CD4-positive, alpha-beta T cell (primary cell): Measurements from ENCODE around the gene IL19. TPM values are rescaled to one million over a fixed set of nuclear protein-coding genes. Genes with fewer than 3 reads are reported as not detected.

Experiments used
- ATAC-seq: fragments of 200-7000 bp; cut with Tn5 transposase; one replicate; pipeline ENCODE4 v1.10.0; 2022; ENCODE audit warnings: mild to moderate bottlenecking; ENCODE audit not compliant: poor library complexity
- CTCF ChIA-PET: fragments of 350-600 bp; sonication (Branson Sonifier 250); formaldehyde crosslinking; loops from one replicate; lab custom pipeline; 2021; ENCODE audit warnings: antibody characterized with exemption, inconsistent platforms; lab: Charles Lee
- POLR2A ChIA-PET: fragments of 350-600 bp; sonication (Branson Sonifier 250); formaldehyde crosslinking; loops from one replicate; lab custom pipeline; 2021; ENCODE audit warnings: antibody characterized with exemption, inconsistent platforms; lab: Charles Lee
- DNase-seq, 14 experiments: peaks; one replicate each; pipeline ENCODE4 v3.0.0-alpha.2; 2013 to 2020; ENCODE audit warnings: mixed read lengths in 2 of 14
- H3K27ac ChIP-seq, 2 donors: one replicate each; pipeline versions ENCODE4 v1.5.1 to v1.7.0; 2013; ENCODE audit warnings: low read length in 2 of 2, low read depth in 1 of 2, mild to moderate bottlenecking in 1 of 2
- H3K27me3 ChIP-seq, 2 experiments: 1 replicate in 1 of 2; 2 replicates in 1 of 2; pipeline versions ENCODE4 v1.6.1 to v1.7.0; 2013; ENCODE audit warnings: low read length in 2 of 2, control low read depth in 1 of 2, mild to moderate bottlenecking in 1 of 2, moderate library complexity in 1 of 2; ENCODE audit not compliant: insufficient read depth in 2 of 2, control insufficient read depth in 1 of 2
- H3K36me3 ChIP-seq: one replicate; pipeline ENCODE4 v1.6.1; 2013; ENCODE audit warnings: low read length, control low read depth; ENCODE audit not compliant: insufficient read depth
- H3K4me1 ChIP-seq: one replicate; pipeline ENCODE4 v1.6.1; 2013; ENCODE audit warnings: low read length, control low read depth; ENCODE audit not compliant: insufficient read depth
- H3K4me3 ChIP-seq: one replicate; pipeline ENCODE4 v1.5.1; 2013; ENCODE audit warnings: mild to moderate bottlenecking, low read length, moderate library complexity
- H3K9me3 ChIP-seq, 2 experiments: 1 replicate in 1 of 2; 2 replicates in 1 of 2; pipeline versions ENCODE4 v1.6.1 to v1.7.0; 2013; ENCODE audit warnings: low read length in 2 of 2, mild to moderate bottlenecking in 2 of 2, control low read depth in 1 of 2, moderate library complexity in 1 of 2; ENCODE audit not compliant: control insufficient read depth in 1 of 2, insufficient read depth in 1 of 2
- H3K27ac Mint-ChIP-seq: one replicate; pipeline ENCODE4 v1.8.0; 2020; ENCODE audit warnings: mixed read lengths
- H3K27me3 Mint-ChIP-seq: one replicate; pipeline ENCODE4 v1.8.0; 2021; ENCODE audit warnings: mixed read lengths
- H3K36me3 Mint-ChIP-seq: one replicate; pipeline ENCODE4 v1.8.0; 2021; ENCODE audit warnings: low read depth, mixed read lengths
- H3K4me1 Mint-ChIP-seq: one replicate; pipeline ENCODE4 v1.8.0; 2021; ENCODE audit warnings: low read depth, mixed read lengths
- H3K4me3 Mint-ChIP-seq: one replicate; pipeline ENCODE4 v1.8.0; 2020; ENCODE audit warnings: mild to moderate bottlenecking, mixed read lengths
- H3K9me3 Mint-ChIP-seq: one replicate; pipeline ENCODE4 v1.8.0; 2020; ENCODE audit warnings: mixed read lengths
- CTCF ChIP-seq: fragments of 200-600 bp; IDR thresholded peaks from one replicate; pipeline ENCODE4 v1.8.0; 2022; ENCODE audit warnings: antibody characterized with exemption, mild to moderate bottlenecking
- intact Hi-C, 2 experiments: fragments of 100-400 bp; cut with DNase I in 1 of 2; cut with micrococcal nuclease in 1 of 2; formaldehyde crosslinking; loops; one replicate each; pipeline versions ENCODE4 v1.15.1 to v1.9.0; 2023 to 2025; cut with DNase I, micrococcal nuclease
- total RNA-seq, 174 experiments: library from RNA in 2 of 174; stranded (reverse) in 2 of 174; gene quantifications; one replicate each; pipeline ENCODE4 v1.2.3 and lab custom pipeline; 2021 to 2026

IL19 gene
- total RNA-seq, 2 experiments from 2014 or later, result not detected

GRCh38 chr1:206882555-206882954 is 112.0 kb downstream of the IL19 start:
- Histone ChIP-seq H3K4me1 (no peaks in the 10 kb centered on the region), H3K36me3 (no peaks in the 10 kb centered on the region), H3K27ac (no peak overlapping the region), H3K4me3 (no peak overlapping the region), H3K9me3 (peaks cover 0 to 9% of the 10 kb centered on the region in 2 experiments), H3K27me3 (no peaks in the 10 kb centered on the region)
- Mint-ChIP-seq H3K9me3 (peaks cover 10% of the 10 kb centered on the region), H3K27ac (no peak overlapping the region), H3K4me3 (no peak overlapping the region), H3K4me1 (no peaks in the 10 kb centered on the region), H3K27me3 (no peaks in the 10 kb centered on the region), H3K36me3 (peaks cover 14% of the 10 kb centered on the region)
- intact Hi-C loops, result no loop called here
- peak; percentile 29 for TF ChIP-seq CTCF
- POLR2A ChIA-PET, result no interaction called here
- CTCF ChIA-PET, result no interaction called here
- DNase-seq (no peak), ATAC-seq (no peak)

GRCh38 chr1:206883160-206883559 is 112.6 kb downstream of the IL19 start:
- no peak overlapping the region for H3K4me3 ChIP-seq
- CTCF ChIA-PET, result interaction anchor here (0.9 kb wide), 1 partner anchor 50 kb away, joined by 3 read pairs; no protein-coding TSS in a partner anchor
- intact Hi-C loops, result no loop called here

GRCh38 chr1:206883876-206884275 is 113.3 kb downstream of the IL19 start:
- Mint-ChIP-seq H3K9me3 (peaks cover 4% of the 10 kb centered on the region), H3K27me3 (no peaks in the 10 kb centered on the region), H3K4me1 (peaks cover 5% of the 10 kb centered on the region), H3K27ac (no peak overlapping the region), H3K36me3 (peaks cover 7% of the 10 kb centered on the region), H3K4me3 (no peak overlapping the region)
- no peak for TF ChIP-seq CTCF
- ChIA-PET POLR2A (interaction anchor here (0.8 to 2.0 kb wide), 8 partner anchors 11 to 149 kb away, joined by 3 to 8 read pairs (median 4); partner anchors contain the start of gene FCMR), CTCF (interaction anchor here (0.8 to 0.9 kb wide), 2 partner anchors 19 to 50 kb away, joined by 3 read pairs; no protein-coding TSS in a partner anchor)
- intact Hi-C loops, result no loop called here
- DNase-seq (no peak), ATAC-seq (no peak)
- Histone ChIP-seq H3K4me1 (no peaks in the 10 kb centered on the region), H3K36me3 (no peaks in the 10 kb centered on the region), H3K27ac (no peak overlapping the region), H3K9me3 (no peaks in the 10 kb centered on the region), H3K4me3 (no peak overlapping the region), H3K27me3 (no peaks in the 10 kb centered on the region)

More at GRCh38 chr1:206883160-206883559, 112.6 kb downstream of the IL19 start:
- ATAC-seq, result no peak
- peaks cover 1% of the 10 kb centered on the region for H3K4me1 Mint-ChIP-seq
- H3K4me1 ChIP-seq, result no peaks in the 10 kb centered on the region
- no peak overlapping the region for H3K4me3 Mint-ChIP-seq
- no peaks in the 10 kb centered on the region for H3K27me3 ChIP-seq
- H3K27ac ChIP-seq, result no peak overlapping the region
- H3K9me3 ChIP-seq, result peaks cover 0 to 5% of the 10 kb centered on the region in 2 experiments
- peaks cover 9% of the 10 kb centered on the region for H3K9me3 Mint-ChIP-seq
- H3K27ac Mint-ChIP-seq, result no peak overlapping the region
- DNase-seq, result no peak
- no peaks in the 10 kb centered on the region for H3K27me3 Mint-ChIP-seq
- H3K36me3 ChIP-seq, result no peaks in the 10 kb centered on the region
- TF ChIP-seq CTCF, result no peak
- POLR2A ChIA-PET, result interaction anchor here (0.7 to 2.0 kb wide), 6 partner anchors 12 to 365 kb away, joined by 3 to 8 read pairs (median 5); partner anchors contain the start of gene FCMR
- H3K36me3 Mint-ChIP-seq, result peaks cover 12% of the 10 kb centered on the region
